ENCODE results near the gene LUC7L.
"Not testable (repeated sequence)": the region's sequence is repeated elsewhere in the genome, so short reads cannot be mapped to it uniquely, and the experiment has no call there.

The LUC7L gene

GRCh38 chr16:273547-274421 lies 44.5 kb upstream of the LUC7L start:
- no peak for TF ChIP-seq CTCF (conservative IDR thresholded peaks at IDR 0.05; ENCODE audit: low read depth, low read length)
- no peak overlapping the region for H3K4me3 ChIP-seq (ENCODE audit: low read depth, low read length)
- no peak for DNase-seq (ENCODE audit: low read depth)

- no peak for DNase-seq (ENCODE audit: low read depth)
- no peak overlapping the region for H3K4me3 ChIP-seq (ENCODE audit: low read depth, low read length)
- no peak for TF ChIP-seq CTCF (conservative IDR thresholded peaks at IDR 0.05; ENCODE audit: low read depth, low read length)
Observed at GRCh38 chr16:272633-273546, 43.6 kb upstream of the LUC7L start.

- TF ChIP-seq CTCF (conservative IDR thresholded peaks at IDR 0.05; ENCODE audit: low read depth, low read length), result no peak
- DNase-seq (ENCODE audit: low read depth), result no peak
- no peak overlapping the region for H3K4me3 ChIP-seq (ENCODE audit: low read depth, low read length)
Observed at GRCh38 chr16:270381-271255, 41.4 kb upstream of the LUC7L start.

GRCh38 chr16:269061-269796 lies 40.0 kb upstream of the LUC7L start:
- H3K4me3 ChIP-seq (ENCODE audit: low read depth, low read length), result no peak overlapping the region
- no peak for TF ChIP-seq CTCF (conservative IDR thresholded peaks at IDR 0.05; ENCODE audit: low read depth, low read length)
- no peak for DNase-seq (ENCODE audit: low read depth)

- no peak overlapping the region for H3K4me3 ChIP-seq (ENCODE audit: low read depth, low read length)
- no peak for DNase-seq (ENCODE audit: low read depth)
- no peak for TF ChIP-seq CTCF (conservative IDR thresholded peaks at IDR 0.05; ENCODE audit: low read depth, low read length)
Observed at GRCh38 chr16:268141-269053, 39.1 kb upstream of the LUC7L start.

- not testable (repeated sequence) for DNase-seq (ENCODE audit: low read depth); H3K4me3 ChIP-seq (ENCODE audit: low read depth, low read length)
Observed at GRCh38 chr16:267562-267961, 38.3 kb upstream of the LUC7L start.
